Heart left ventricle (tissue), 16 donors: ENCODE results near the gene DSCAML1. TPM values are rescaled to one million over a fixed set of nuclear protein-coding genes. Genes with fewer than 3 reads are reported as not detected.

Source experiments
- ATAC-seq, 4 donors: fragments of 200-7000 bp; cut with Tn5 transposase; one replicate each; pipeline ENCODE4 v1.9.1; 2020 to 2022; ENCODE audit warnings: moderate library complexity in 4 of 4, mild to moderate bottlenecking in 3 of 4, moderate number of reproducible peaks in 1 of 4
- DNase-seq, 5 donors: peaks; one replicate each; pipeline ENCODE4 v3.0.0-alpha.2; 2020
- H3K27ac ChIP-seq, 12 donors: fragments of 200-600 bp; sonication (generic) in 4 of 12; one replicate each; pipeline versions ENCODE4 v1.5.0 to v1.8.0; 2016 to 2022; ENCODE audit warnings: mild to moderate bottlenecking in 2 of 12
- H3K27me3 ChIP-seq, 9 donors: fragments of 200-600 bp; sonication (generic) in 2 of 9; one replicate each; pipeline versions ENCODE4 v1.5.1 to v1.8.0; 2016 to 2022; ENCODE audit warnings: mild to moderate bottlenecking in 3 of 9
- H3K36me3 ChIP-seq, 9 donors: fragments of 200-600 bp; sonication (generic) in 2 of 9; one replicate each; pipeline versions ENCODE4 v1.5.0 to v1.8.0; 2018 to 2022; ENCODE audit warnings: mild to moderate bottlenecking in 2 of 9
- H3K4me1 ChIP-seq, 12 donors: fragments of 200-600 bp; sonication (generic) in 4 of 12; one replicate each; pipeline versions ENCODE4 v1.5.0 to v1.8.0; 2016 to 2022; ENCODE audit warnings: mild to moderate bottlenecking in 3 of 12
- H3K4me3 ChIP-seq, 12 donors: fragments of 200-600 bp; sonication (generic) in 4 of 12; one replicate each; pipeline versions ENCODE4 v1.5.0 to v1.8.0; 2017 to 2022; ENCODE audit warnings: mild to moderate bottlenecking in 9 of 12, moderate library complexity in 4 of 12
- H3K9me3 ChIP-seq, 12 donors: fragments of 200-600 bp; sonication (generic) in 4 of 12; one replicate each; pipeline versions ENCODE4 v1.5.0 to v1.8.0; 2016 to 2022; ENCODE audit warnings: mild to moderate bottlenecking in 1 of 12
- CTCF ChIP-seq, 12 donors: fragments of 200-600 bp; sonication (generic) in 4 of 12; IDR thresholded peaks; one replicate each; pipeline versions ENCODE4 v1.5.0 to v1.8.0; 2018 to 2022; ENCODE audit warnings: antibody characterized with exemption in 12 of 12, mild to moderate bottlenecking in 5 of 12
- POLR2A ChIP-seq, 2 donors: fragments of 450-650 bp; IDR thresholded peaks; one replicate each; pipeline ENCODE4 v1.6.1; 2017; ENCODE audit warnings: antibody characterized with exemption in 2 of 2, mild to moderate bottlenecking in 2 of 2, moderate library complexity in 2 of 2
- WGBS, 4 donors: extraction: QIAGEN DNeasy Blood & Tissue Kit in 2 of 4; methylation state at CpG; one replicate each; pipeline versions ENCODE4 v1.1.5 to v1.1.7; 2013 to 2018; 5-methylcytosine and 5-hydroxymethylcytosine counted together
- intact Hi-C, 10 donors: fragments of 100-400 bp; cut with DNase I; formaldehyde crosslinking; loops; one replicate each; pipeline versions ENCODE4 v1.11.1 to v1.14.2; 2022
- polyA plus RNA-seq, 2 donors: library from polyadenylated mRNA; stranded (reverse); fragments of 200-250 nt; gene quantifications; one replicate each; pipeline ENCODE4 v1.2.3, GENCODE V29; 2013
- total RNA-seq, 9 donors: library from RNA; depleted of rRNA in 2 of 9; stranded (reverse); fragments of >200 nt in 2 of 9; fragmentation: NEBNext Ultra II Directional in 3 of 9; extraction: Animal tissue kit (Norgen Biotek cat#: 25700) in 3 of 9; gene quantifications; one replicate each; pipeline versions ENCODE4 v1.1.0 to v1.2.4, GENCODE V29; 2016 to 2023
- donor health status: ischemic (EF 13 %, LVEDD 7.1; RV severe dilation, severe dysfunction).
- donor health status: healthy with polysubstance abuse.
- donor health status: DM: no; HTN: yes; CAD: no.
- donor health status: DM: no; HTN: no; CAD: no.
- donor health status: ischemic (EF 25% LVEDD 6.9; RV normal size, moderate dysfunction).
- donor health status: ischemic (EF 25% LVEDD 5.7; RV mildly dilated, moderate dysfunction).
- donor health status: healthy.
- donor health status: DM: yes; HTN: yes; CAD: no.
- donor health status: ischemic (EF 35%, LVEDD 5.7; RV mildly dilated, moderate dysfunction).
- donor health status: nonischemic (EF 11% LVEDD 7.7; RV severe dilation, severe dysfunction).
- donor health status: DM: yes; HTN: yes; CAD: no.
- donor health status: PGD.
- donor health status: ischemic (EF 29% LVEDD 5.4; RV normal size, mild dysfunction).
- donor health status: nonischemic (EF 23%, LVEDD 6.1; RV moderate dilation, normal function).

Gene DSCAML1
- total and polyA plus RNA-seq, 11 donors = 0.05 to 1.7 (median 0.76) TPM

GRCh38 chr11:117521974-117522373 lies 275.0 kb downstream of the DSCAML1 start:
- DNase-seq (no peak), ATAC-seq (no peak)
- Histone ChIP-seq H3K27me3 (no peaks in the 10 kb centered on the region), H3K4me1 (no peaks in the 10 kb centered on the region), H3K27ac (no peak overlapping the region), H3K36me3 (peaks cover 0 to 6% (median 0%) of the 10 kb centered on the region in 9 donors), H3K9me3 (no peaks in the 10 kb centered on the region), H3K4me3 (no peak overlapping the region)
- intact Hi-C loops = no loop called here
- WGBS, 4 donors = 82 to 98% (median 91%) methylated on average over 4 of the region's 4 CpGs
- TF ChIP-seq POLR2A (IDR thresholded peaks at IDR 0.05) (no peak), CTCF (IDR thresholded peaks at IDR 0.05) (no peak)

- WGBS, 4 donors = 92 to 96% (median 96%) methylated on average over 19 to 21 of the region's 21 CpGs
- Histone ChIP-seq H3K27ac (no peak overlapping the region), H3K4me3 (no peak overlapping the region), H3K36me3 (peaks cover 0 to 6% (median 0%) of the 10 kb centered on the region in 9 donors), H3K9me3 (no peaks in the 10 kb centered on the region), H3K27me3 (no peaks in the 10 kb centered on the region), H3K4me1 (no peaks in the 10 kb centered on the region)
- ATAC-seq = no peak
- DNase-seq = no peak
- no peak for TF ChIP-seq CTCF (IDR thresholded peaks at IDR 0.05)
- TF ChIP-seq POLR2A (IDR thresholded peaks at IDR 0.05) = no peak
- intact Hi-C loops = no loop called here
These were observed 276.1 kb downstream of the DSCAML1 start for GRCh38 chr11:117520966-117521365.

GRCh38 chr11:117520201-117520600 lies 276.8 kb downstream of the DSCAML1 start:
- peaks cover 0 to 6% (median 0%) of the 10 kb centered on the region in 9 donors for H3K36me3 ChIP-seq
- intact Hi-C loops = no loop called here
- no peaks in the 10 kb centered on the region for H3K4me1 ChIP-seq
- no peaks in the 10 kb centered on the region for H3K27me3 ChIP-seq
- no peak overlapping the region for H3K27ac ChIP-seq
- H3K4me3 ChIP-seq = no peak overlapping the region
- no peak for DNase-seq
- TF ChIP-seq CTCF (IDR thresholded peaks at IDR 0.05) (no peak), POLR2A (IDR thresholded peaks at IDR 0.05) (no peak)
- no peaks in the 10 kb centered on the region for H3K9me3 ChIP-seq
- no peak for ATAC-seq
- 82 to 94% (median 84%) methylated on average over 3 of the region's 3 CpGs for WGBS, 4 donors

GRCh38 chr11:117519590-117519989 lies 277.4 kb downstream of the DSCAML1 start:
- TF ChIP-seq POLR2A (IDR thresholded peaks at IDR 0.05) (no peak), CTCF (IDR thresholded peaks at IDR 0.05) (no peak)
- Histone ChIP-seq H3K9me3 (no peaks in the 10 kb centered on the region), H3K4me3 (no peak overlapping the region), H3K36me3 (peaks cover 0 to 6% (median 0%) of the 10 kb centered on the region in 9 donors), H3K27ac (no peak overlapping the region), H3K27me3 (no peaks in the 10 kb centered on the region), H3K4me1 (no peaks in the 10 kb centered on the region)
- no peak for DNase-seq
- intact Hi-C loops = no loop called here
- WGBS, 4 donors = 82 to 88% (median 85%) methylated on average over 4 of the region's 4 CpGs
- ATAC-seq = no peak
